Osteoblast (primary cell): ENCODE measurements around the gene ZNF608. TPM values are rescaled to one million over a fixed set of nuclear protein-coding genes. Genes with fewer than 3 reads are reported as not detected.

Experiments used
- DNase-seq: peaks from one replicate; pipeline ENCODE4 v3.0.0; 2011; ENCODE audit warnings: low spot score, mixed read lengths; ENCODE audit not compliant: insufficient read length; ENCODE audit errors: missing footprints
- H2AFZ ChIP-seq: 2 replicates; pipeline ENCODE4 v1.6.0; 2011; ENCODE audit warnings: mild to moderate bottlenecking, low read length
- H3K27ac ChIP-seq: 2 replicates; pipeline ENCODE4 v1.5.1; 2011; ENCODE audit warnings: mild to moderate bottlenecking, low read depth, low read length, moderate library complexity
- H3K27me3 ChIP-seq: 2 replicates; pipeline ENCODE4 v1.6.0; 2012; ENCODE audit warnings: mild to moderate bottlenecking, control low read depth, inconsistent platforms, low read length, moderate library complexity; ENCODE audit not compliant: insufficient read depth
- H3K36me3 ChIP-seq: 2 replicates; pipeline ENCODE4 v1.5.1; 2011; ENCODE audit warnings: mild to moderate bottlenecking, low read length, control low read depth, moderate library complexity; ENCODE audit not compliant: insufficient read depth
- H3K4me1 ChIP-seq: 2 replicates; pipeline ENCODE4 v1.5.1; 2011; ENCODE audit warnings: mild to moderate bottlenecking, low read length, control low read depth, moderate library complexity; ENCODE audit not compliant: insufficient read depth
- H3K4me2 ChIP-seq: 2 replicates; pipeline ENCODE4 v1.6.0; 2011; ENCODE audit warnings: mild to moderate bottlenecking, low read length; ENCODE audit not compliant: insufficient read depth
- H3K4me3 ChIP-seq: fragments of 200-600 bp; sonication (generic); 3 replicates; pipeline ENCODE4 v1.5.1; 2012; ENCODE audit warnings: mild to moderate bottlenecking, low read length, inconsistent platforms; ENCODE audit not compliant: insufficient read depth
- H3K79me2 ChIP-seq: 2 replicates; pipeline ENCODE4 v1.6.0; 2012; ENCODE audit warnings: mild to moderate bottlenecking, low read length, control low read depth, inconsistent platforms; ENCODE audit not compliant: insufficient read depth
- H3K9me3 ChIP-seq: 2 replicates; pipeline ENCODE4 v1.5.1; 2011; ENCODE audit warnings: low read depth, low read length, control low read depth
- H4K20me1 ChIP-seq: 2 replicates; pipeline ENCODE4 v1.6.0; 2012; ENCODE audit warnings: mild to moderate bottlenecking, low read length, control low read depth; ENCODE audit not compliant: insufficient read depth
- CTCF ChIP-seq: IDR thresholded peaks from 2 replicates; pipeline ENCODE4 v1.5.1; 2011; ENCODE audit warnings: mild to moderate bottlenecking, low read depth, low read length, moderate library complexity; ENCODE audit errors: extremely low read depth
- total RNA-seq: library from RNA; depleted of rRNA; stranded (reverse); fragments of >200 nt; gene quantifications from 2 replicates; pipeline ENCODE4 v1.2.3, GENCODE V29; 2012

ZNF608 gene
- total RNA-seq, 1 donor, result 11.6 TPM

- Histone ChIP-seq H3K4me2 (no peak overlapping the region), H3K27me3 (no peaks in the 10 kb centered on the region), H4K20me1 (no peaks in the 10 kb centered on the region), H2AFZ (no peak overlapping the region), H3K36me3 (no peaks in the 10 kb centered on the region), H3K9me3 (no peaks in the 10 kb centered on the region), H3K27ac (no peak overlapping the region), H3K4me1 (no peaks in the 10 kb centered on the region), H3K4me3 (no peak overlapping the region), H3K79me2 (no peaks in the 10 kb centered on the region)
- no peak for DNase-seq
- TF ChIP-seq CTCF, result no peak
Observed at GRCh38 chr5:124782262-124782661, 35.8 kb upstream of the ZNF608 start.

DNA sequence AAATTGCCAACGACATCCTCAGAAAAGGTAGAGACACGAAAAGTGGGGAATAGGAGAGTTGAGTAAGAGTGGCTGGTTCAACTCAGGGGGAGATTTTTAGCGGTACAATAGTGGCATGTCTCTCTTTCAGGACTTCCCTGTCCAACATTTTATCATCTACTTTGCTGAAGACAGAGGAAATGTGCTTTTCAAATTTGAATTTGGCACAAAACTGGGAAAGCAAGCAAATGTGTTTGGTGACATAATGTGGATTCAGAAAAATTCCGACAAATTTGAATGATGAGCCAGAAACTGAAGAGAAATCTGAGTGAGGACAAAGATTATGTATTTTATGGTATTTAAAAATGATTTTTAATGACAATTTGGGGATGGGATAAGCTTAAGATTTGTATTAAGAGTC is 33.6 kb upstream of the ZNF608 start:
- TF ChIP-seq CTCF, result no peak
- H3K9me3 ChIP-seq, result no peaks in the 10 kb centered on the region
- H4K20me1 ChIP-seq, result no peaks in the 10 kb centered on the region
- no peak overlapping the region for H3K4me2 ChIP-seq
- H3K79me2 ChIP-seq, result no peaks in the 10 kb centered on the region
- no peak overlapping the region for H3K4me3 ChIP-seq
- no peaks in the 10 kb centered on the region for H3K4me1 ChIP-seq
- no peak for DNase-seq
- H3K36me3 ChIP-seq, result no peaks in the 10 kb centered on the region
- H3K27me3 ChIP-seq, result no peaks in the 10 kb centered on the region
- no peak overlapping the region for H3K27ac ChIP-seq
- no peak overlapping the region for H2AFZ ChIP-seq

DNA sequence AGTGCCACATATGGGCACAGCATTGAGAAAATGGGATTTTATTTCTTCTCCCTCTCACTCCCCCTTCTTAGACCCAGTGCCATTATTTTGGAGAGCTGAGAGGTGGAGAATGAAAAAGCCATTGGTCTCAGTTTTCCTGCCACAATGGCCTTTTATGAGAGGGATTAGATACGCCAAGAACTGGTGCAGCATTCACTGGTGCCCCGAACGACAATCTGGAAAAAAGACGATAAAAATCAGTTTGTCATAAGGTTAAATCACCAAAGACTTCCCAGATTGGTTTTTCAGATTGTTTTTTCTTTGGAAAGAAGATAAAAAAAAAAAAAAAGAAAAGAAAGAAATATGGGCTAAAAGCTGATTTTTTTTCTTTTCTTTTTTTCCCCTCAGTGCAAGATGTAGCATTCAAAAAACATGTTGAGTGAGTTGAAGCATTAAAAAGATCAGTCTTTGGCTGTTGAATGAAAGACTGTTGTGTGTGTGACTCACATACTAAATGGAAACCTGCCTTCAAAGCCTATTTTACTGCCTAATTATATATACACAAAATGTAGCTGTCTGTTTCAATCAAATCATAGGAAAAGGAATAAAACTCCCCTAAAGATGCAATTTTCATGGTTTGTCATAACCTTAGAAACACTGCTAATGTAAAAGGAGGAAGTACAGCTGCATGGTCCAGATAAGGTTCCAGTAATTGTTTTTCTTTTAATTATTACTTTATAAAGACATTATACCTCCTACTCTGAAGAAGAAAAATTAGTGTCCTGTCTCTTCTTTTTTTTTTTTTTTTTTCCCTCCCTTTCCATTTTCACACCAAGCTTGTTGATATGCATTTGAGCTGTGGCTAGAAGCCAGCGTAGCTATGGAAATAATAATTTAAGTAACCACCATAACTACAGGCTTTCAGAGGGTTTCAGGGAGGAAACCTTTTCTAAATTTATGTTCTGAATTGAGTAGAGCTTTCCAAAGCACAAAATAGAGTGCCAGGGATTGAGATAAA is 27.2 kb upstream of the ZNF608 start:
- Histone ChIP-seq H3K36me3 (no peaks in the 10 kb centered on the region), H3K4me2 (no peak overlapping the region), H3K27me3 (no peaks in the 10 kb centered on the region), H2AFZ (no peak overlapping the region), H3K9me3 (no peaks in the 10 kb centered on the region), H3K4me3 (no peak overlapping the region), H3K4me1 (no peaks in the 10 kb centered on the region), H3K27ac (no peak overlapping the region), H3K79me2 (no peaks in the 10 kb centered on the region), H4K20me1 (no peaks in the 10 kb centered on the region)
- TF ChIP-seq CTCF, result no peak
- no peak for DNase-seq

DNA sequence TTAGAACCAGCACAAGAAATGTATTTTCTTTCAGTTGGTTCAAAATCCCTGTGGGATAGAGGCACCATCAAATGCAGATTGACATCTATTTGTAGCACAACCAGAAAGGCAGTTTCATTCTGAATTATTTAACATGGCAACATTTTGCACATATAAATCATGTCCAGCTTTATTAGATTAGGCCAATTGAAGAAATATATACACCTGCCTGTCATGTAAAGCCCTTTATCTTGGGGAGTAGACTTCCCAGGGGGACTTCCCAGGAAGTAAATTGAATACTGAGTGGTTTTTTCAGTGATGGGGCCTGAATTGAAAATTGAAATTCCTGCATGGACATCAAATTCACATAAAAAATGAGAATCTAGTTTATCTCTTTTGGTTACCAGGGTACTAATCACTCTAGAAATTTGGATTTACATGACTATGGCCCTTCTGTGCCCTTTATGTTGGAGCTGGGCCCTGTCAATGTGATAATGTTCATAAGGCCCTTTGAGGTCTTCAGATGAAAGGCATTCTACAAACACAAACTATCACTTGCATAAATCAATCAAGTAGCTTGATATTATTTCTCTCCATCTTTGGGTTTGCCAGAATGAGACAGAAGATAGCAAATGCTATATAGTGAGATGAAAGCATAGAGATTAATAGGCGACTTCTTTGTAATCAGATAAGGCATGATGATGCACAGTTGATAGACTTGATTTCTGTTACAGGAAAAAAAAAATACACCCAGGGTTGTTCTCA is 26.2 kb upstream of the ZNF608 start:
- H3K4me3 ChIP-seq, result no peak overlapping the region
- no peak for TF ChIP-seq CTCF
- H3K4me1 ChIP-seq, result no peaks in the 10 kb centered on the region
- DNase-seq, result no peak
- H3K79me2 ChIP-seq, result no peaks in the 10 kb centered on the region
- H3K9me3 ChIP-seq, result no peaks in the 10 kb centered on the region
- no peaks in the 10 kb centered on the region for H3K27me3 ChIP-seq
- no peaks in the 10 kb centered on the region for H3K36me3 ChIP-seq
- no peak overlapping the region for H2AFZ ChIP-seq
- H3K4me2 ChIP-seq, result no peak overlapping the region
- H3K27ac ChIP-seq, result no peak overlapping the region
- no peaks in the 10 kb centered on the region for H4K20me1 ChIP-seq
